H9 (cell line): ENCODE measurements around the gene OSBPL10. TPM values are rescaled to one million over a fixed set of nuclear protein-coding genes. Genes with fewer than 3 reads are reported as not detected.

Experiments
- DNase-seq: peaks from one replicate; pipeline ENCODE4 v3.0.0-alpha.2; 2017
- H2AFZ ChIP-seq: one replicate; pipeline ENCODE4 v1.6.1; 2013; ENCODE audit warnings: mild to moderate bottlenecking, low read length, control low read depth, moderate library complexity
- H2AK5ac ChIP-seq: 2 replicates; pipeline ENCODE4 v1.6.1; 2013; ENCODE audit warnings: low read length, control low read depth, mixed read lengths; ENCODE audit not compliant: insufficient read length
- H2BK120ac ChIP-seq: one replicate; pipeline ENCODE4 v1.6.1; 2013; ENCODE audit warnings: low read depth, mild to moderate bottlenecking, low read length, control low read depth, inconsistent platforms; ENCODE audit not compliant: poor library complexity, severe bottlenecking
- H2BK12ac ChIP-seq: 2 replicates; pipeline ENCODE4 v1.6.1; 2013; ENCODE audit warnings: low read length, control low read depth, mixed read lengths, low read depth; ENCODE audit not compliant: insufficient read length
- H2BK15ac ChIP-seq: 2 replicates; pipeline ENCODE4 v1.6.1; 2013; ENCODE audit warnings: low read depth, low read length, control low read depth
- H2BK20ac ChIP-seq: one replicate; pipeline ENCODE4 v1.6.1; 2013; ENCODE audit warnings: low read depth, mild to moderate bottlenecking, low read length, control low read depth, inconsistent platforms; ENCODE audit not compliant: poor library complexity, severe bottlenecking
- H2BK5ac ChIP-seq: 2 replicates; pipeline ENCODE4 v1.6.1; 2013; ENCODE audit warnings: low read length, control low read depth, mixed read lengths; ENCODE audit not compliant: insufficient read length
- H3K14ac ChIP-seq: 2 replicates; pipeline ENCODE4 v1.6.1; 2013; ENCODE audit warnings: low read length, control low read depth; ENCODE audit not compliant: insufficient read depth
- H3K18ac ChIP-seq: 2 replicates; pipeline ENCODE4 v1.6.1; 2013; ENCODE audit warnings: low read depth, mild to moderate bottlenecking, mixed read lengths, low read length, control low read depth; ENCODE audit not compliant: insufficient read length
- H3K23ac ChIP-seq: 2 replicates; pipeline ENCODE4 v1.6.1; 2013; ENCODE audit warnings: low read length, control low read depth, mixed read lengths, low read depth; ENCODE audit not compliant: insufficient read length
- H3K23me2 ChIP-seq: 2 replicates; pipeline ENCODE4 v1.6.1; 2013; ENCODE audit warnings: low read depth, mild to moderate bottlenecking, mixed read lengths, low read length, control low read depth; ENCODE audit not compliant: insufficient read length, poor library complexity, severe bottlenecking
- H3K27ac ChIP-seq: 2 replicates; pipeline ENCODE4 v1.5.1; 2013; ENCODE audit warnings: low read length, control low read depth, mixed read lengths, low read depth; ENCODE audit not compliant: insufficient read length
- H3K27me3 ChIP-seq: 2 replicates; pipeline ENCODE4 v1.6.1; 2013; ENCODE audit warnings: low read length, control low read depth, inconsistent platforms; ENCODE audit not compliant: insufficient read depth
- H3K4ac ChIP-seq: 2 replicates; pipeline ENCODE4 v1.6.1; 2013; ENCODE audit warnings: low read depth, mild to moderate bottlenecking, control low read depth, inconsistent platforms, low read length, moderate library complexity
- H3K4me1 ChIP-seq: 2 replicates; pipeline ENCODE4 v1.6.1; 2013; ENCODE audit warnings: low read length, control low read depth, inconsistent platforms; ENCODE audit not compliant: insufficient read depth
- H3K4me2 ChIP-seq: 2 replicates; pipeline ENCODE4 v1.6.1; 2013; ENCODE audit warnings: low read length, control low read depth, mixed read lengths; ENCODE audit not compliant: insufficient read length, insufficient read depth
- H3K56ac ChIP-seq: 2 replicates; pipeline ENCODE4 v1.6.1; 2013; ENCODE audit warnings: low read depth, mild to moderate bottlenecking, mixed read lengths, low read length, control low read depth; ENCODE audit not compliant: insufficient read length
- H3K79me1 ChIP-seq: 2 replicates; pipeline ENCODE4 v1.6.1; 2013; ENCODE audit warnings: low read depth, mild to moderate bottlenecking, moderate library complexity, low read length, control low read depth, inconsistent platforms; ENCODE audit not compliant: insufficient read depth, poor library complexity, severe bottlenecking
- H3K79me2 ChIP-seq: 2 replicates; pipeline ENCODE4 v1.6.1; 2013; ENCODE audit warnings: low read length, control low read depth, inconsistent platforms; ENCODE audit not compliant: insufficient read depth
- H3K9ac ChIP-seq: 2 replicates; pipeline ENCODE4 v1.6.1; 2013; ENCODE audit warnings: low read length, control low read depth, mixed read lengths; ENCODE audit not compliant: insufficient read length; ENCODE audit errors: extremely low read depth
- H3K9me3 ChIP-seq: one replicate; pipeline ENCODE4 v1.6.1; 2013; ENCODE audit warnings: low read depth, low read length, inconsistent platforms; ENCODE audit not compliant: control insufficient read depth
- H3T11ph ChIP-seq: one replicate; pipeline ENCODE4 v1.6.1; 2013; ENCODE audit warnings: mild to moderate bottlenecking, low read length, control low read depth, inconsistent platforms
- H4K20me1 ChIP-seq: one replicate; pipeline ENCODE4 v1.6.1; 2013; ENCODE audit not compliant: control insufficient read depth, insufficient read length, insufficient read depth
- H4K5ac ChIP-seq: 2 replicates; pipeline ENCODE4 v1.6.1; 2013; ENCODE audit warnings: low read depth, mild to moderate bottlenecking, mixed read lengths, low read length, control low read depth; ENCODE audit not compliant: insufficient read length
- H4K8ac ChIP-seq: replicated peaks from 2 replicates; pipeline ENCODE4 v1.6.1; 2013; ENCODE audit warnings: low read length, control low read depth, mixed read lengths, low read depth; ENCODE audit not compliant: insufficient read length
- H4K91ac ChIP-seq: 2 replicates; pipeline ENCODE4 v1.6.1; 2013; ENCODE audit warnings: low read depth, mild to moderate bottlenecking, moderate library complexity, mixed read lengths, low read length, control low read depth; ENCODE audit not compliant: insufficient read length
- H3K27ac Mint-ChIP-seq, 3 experiments: 2 replicates in 2 of 3; 3 replicates in 1 of 3; pipeline ENCODE4 v1.8.0; 2020 to 2021; ENCODE audit warnings: mixed read lengths in 3 of 3, mild to moderate bottlenecking in 1 of 3, moderate library complexity in 1 of 3
- H3K27me3 Mint-ChIP-seq: 2 replicates; pipeline ENCODE4 v1.8.0; 2021; ENCODE audit warnings: low read depth, mild to moderate bottlenecking, moderate library complexity, mixed read lengths
- H3K36me3 Mint-ChIP-seq, 3 experiments: 2 replicates in 2 of 3; 3 replicates in 1 of 3; pipeline ENCODE4 v1.8.0; 2020 to 2021; ENCODE audit warnings: low read depth in 3 of 3, mixed read lengths in 3 of 3; ENCODE audit not compliant: insufficient read depth in 1 of 3
- H3K4me1 Mint-ChIP-seq, 2 experiments: 2 replicates each; pipeline ENCODE4 v1.8.0; 2020; ENCODE audit warnings: mixed read lengths in 2 of 2
- H3K4me3 Mint-ChIP-seq, 2 experiments: 2 replicates in 1 of 2; 3 replicates in 1 of 2; pipeline ENCODE4 v1.8.0; 2020 to 2021; ENCODE audit warnings: mild to moderate bottlenecking in 2 of 2, mixed read lengths in 2 of 2, moderate library complexity in 1 of 2
- H3K9me3 Mint-ChIP-seq, 2 experiments: 2 replicates in 1 of 2; 3 replicates in 1 of 2; pipeline ENCODE4 v1.8.0; 2020; ENCODE audit warnings: mild to moderate bottlenecking in 2 of 2, mixed read lengths in 2 of 2, moderate library complexity in 1 of 2
- CTCF ChIP-seq: fragments of 200-600 bp; sonication (generic); conservative IDR thresholded peaks from 3 replicates; pipeline ENCODE4 v1.8.0; 2021; ENCODE audit warnings: antibody characterized with exemption, mild to moderate bottlenecking
- WGBS: extraction: QIAGEN DNeasy Blood & Tissue Kit; methylation state at CpG from one replicate; pipeline ENCODE4 v1.1.7; 2013; ENCODE audit warnings: missing lambda C conversion rate, low lambda C conversion rate, mixed read lengths; ENCODE audit not compliant: insufficient read length; ENCODE audit errors: extremely low coverage; 5-methylcytosine and 5-hydroxymethylcytosine counted together
- total RNA-seq: library from RNA; stranded (reverse); gene quantifications from 2 replicates; pipeline ENCODE4 v1.2.1, GENCODE V29; 2021

Gene OSBPL10
- total RNA-seq, 1 experiment from 2014 or later, result 42.7 TPM

GRCh38 chr3:31908391-31909097 is 72.5 kb downstream of the OSBPL10 start:
- DNase-seq, result no peak
- WGBS, result no CpG with 5 or more reads among the region's 5 CpGs
- H4K20me1 ChIP-seq, result no peaks in the 10 kb centered on the region

More at GRCh38 chr3:31908391-31909097, 72.5 kb downstream of the OSBPL10 start:
- Histone ChIP-seq H2BK120ac (no peak overlapping the region), H3K79me2 (peaks cover 22% of the 10 kb centered on the region; the same call in 1 of the 2 replicates), H3K23me2 (no peaks in the 10 kb centered on the region), H3K4me2 (no peak overlapping the region), H2BK20ac (no peak overlapping the region), H2AFZ (no peak overlapping the region), H3K9me3 (no peaks in the 10 kb centered on the region), H2AK5ac (no peak overlapping the region), H3K56ac (no peak overlapping the region), H3K14ac (no peak overlapping the region), H2BK5ac (no peak overlapping the region), H2BK12ac (no peak overlapping the region), H3K79me1 (peaks cover 7% of the 10 kb centered on the region), H3K23ac (no peak overlapping the region), H3T11ph (no peak overlapping the region), H3K18ac (no peak overlapping the region), H4K91ac (no peak overlapping the region), H4K5ac (no peak overlapping the region), H3K27me3 (no peaks in the 10 kb centered on the region), H2BK15ac (no peak overlapping the region), H3K4ac (no peak overlapping the region), H3K4me1 (peaks cover 10% of the 10 kb centered on the region; the same call in 1 of the 2 replicates), H4K8ac (no peak overlapping the region), H3K27ac (no peak overlapping the region), H3K9ac (no peak overlapping the region)
- H3K36me3 Mint-ChIP-seq, result peaks cover 0 to 3% (median 2%) of the 10 kb centered on the region in 3 experiments; a peak in 3 of 7 replicates
- no peaks in the 10 kb centered on the region for H3K27me3 Mint-ChIP-seq
- H3K4me3 Mint-ChIP-seq, result no peak overlapping the region
- H3K4me1 Mint-ChIP-seq, result peaks cover 50 to 57% of the 10 kb centered on the region in 2 experiments
- TF ChIP-seq CTCF, result peak; percentile 44; the same call in 2 of the 3 replicates
- no peaks in the 10 kb centered on the region for H3K9me3 Mint-ChIP-seq
- H3K27ac Mint-ChIP-seq, result no peak overlapping the region; a peak in 1 of 7 replicates
